ENCODE results near the gene SIT1. TPM values are rescaled to one million over a fixed set of nuclear protein-coding genes. Genes with fewer than 3 reads are reported as not detected.

SIT1 gene
- total RNA-seq, 2 experiments from 2014 or later = 18.4 to 19.2 TPM

DNA sequence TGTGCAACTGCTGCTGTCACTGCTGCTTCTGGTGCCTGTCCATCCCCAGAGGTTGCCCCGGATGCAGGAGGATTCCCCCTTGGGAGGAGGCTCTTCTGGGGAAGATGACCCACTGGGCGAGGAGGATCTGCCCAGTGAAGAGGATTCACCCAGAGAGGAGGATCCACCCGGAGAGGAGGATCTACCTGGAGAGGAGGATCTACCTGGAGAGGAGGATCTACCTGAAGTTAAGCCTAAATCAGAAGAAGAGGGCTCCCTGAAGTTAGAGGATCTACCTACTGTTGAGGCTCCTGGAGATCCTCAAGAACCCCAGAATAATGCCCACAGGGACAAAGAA, 23.3 kb upstream of the SIT1 start:
- peaks cover 15% of the 10 kb centered on the region for H3K4me1 ChIP-seq (ENCODE audit: insufficient read depth, low read length)
- TF ChIP-seq, protein P1, sequence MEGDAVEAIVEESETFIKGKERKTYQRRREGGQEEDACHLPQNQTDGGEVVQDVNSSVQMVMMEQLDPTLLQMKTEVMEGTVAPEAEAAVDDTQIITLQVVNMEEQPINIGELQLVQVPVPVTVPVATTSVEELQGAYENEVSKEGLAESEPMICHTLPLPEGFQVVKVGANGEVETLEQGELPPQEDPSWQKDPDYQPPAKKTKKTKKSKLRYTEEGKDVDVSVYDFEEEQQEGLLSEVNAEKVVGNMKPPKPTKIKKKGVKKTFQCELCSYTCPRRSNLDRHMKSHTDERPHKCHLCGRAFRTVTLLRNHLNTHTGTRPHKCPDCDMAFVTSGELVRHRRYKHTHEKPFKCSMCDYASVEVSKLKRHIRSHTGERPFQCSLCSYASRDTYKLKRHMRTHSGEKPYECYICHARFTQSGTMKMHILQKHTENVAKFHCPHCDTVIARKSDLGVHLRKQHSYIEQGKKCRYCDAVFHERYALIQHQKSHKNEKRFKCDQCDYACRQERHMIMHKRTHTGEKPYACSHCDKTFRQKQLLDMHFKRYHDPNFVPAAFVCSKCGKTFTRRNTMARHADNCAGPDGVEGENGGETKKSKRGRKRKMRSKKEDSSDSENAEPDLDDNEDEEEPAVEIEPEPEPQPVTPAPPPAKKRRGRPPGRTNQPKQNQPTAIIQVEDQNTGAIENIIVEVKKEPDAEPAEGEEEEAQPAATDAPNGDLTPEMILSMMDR (IDR thresholded peaks at IDR 0.05) = no peak
- CTCF ChIA-PET = no interaction called here
- POLR2A ChIA-PET = interaction anchor here (1.7 kb wide), 1 partner anchor 13 kb away, joined by 4 read pairs; no protein-coding TSS in a partner anchor
- Mint-ChIP-seq H3K27me3 (peaks cover 10% of the 10 kb centered on the region), H3K4me1 (ENCODE audit: low read depth) (peaks cover 15% of the 10 kb centered on the region), H3K9me3 (no peaks in the 10 kb centered on the region), H3K4me3 (no peak overlapping the region), H3K27ac (no peak overlapping the region), H3K36me3 (ENCODE audit: low read depth) (no peaks in the 10 kb centered on the region)
- peaks cover 0 to 6% of the 10 kb centered on the region in 2 experiments for H3K27me3 ChIP-seq (ENCODE audit: control insufficient read depth in 1 of 2, insufficient read depth in 2 of 2, low read length in 2 of 2)
- H3K27ac ChIP-seq (ENCODE audit: low read depth in 1 of 2, low read length in 2 of 2) = no peak overlapping the region
- no peaks in the 10 kb centered on the region for H3K36me3 ChIP-seq (ENCODE audit: insufficient read depth, low read length)
- DNase-seq (no peak), ATAC-seq (ENCODE audit: poor library complexity) (no peak)
- H3K9me3 ChIP-seq (ENCODE audit: control insufficient read depth in 1 of 2, insufficient read depth in 1 of 2, low read length in 2 of 2) = no peaks in the 10 kb centered on the region
- no peak overlapping the region for H3K4me3 ChIP-seq (ENCODE audit: low read length)
- intact Hi-C loops (cut with DNase I, micrococcal nuclease) = no loop called here

DNA sequence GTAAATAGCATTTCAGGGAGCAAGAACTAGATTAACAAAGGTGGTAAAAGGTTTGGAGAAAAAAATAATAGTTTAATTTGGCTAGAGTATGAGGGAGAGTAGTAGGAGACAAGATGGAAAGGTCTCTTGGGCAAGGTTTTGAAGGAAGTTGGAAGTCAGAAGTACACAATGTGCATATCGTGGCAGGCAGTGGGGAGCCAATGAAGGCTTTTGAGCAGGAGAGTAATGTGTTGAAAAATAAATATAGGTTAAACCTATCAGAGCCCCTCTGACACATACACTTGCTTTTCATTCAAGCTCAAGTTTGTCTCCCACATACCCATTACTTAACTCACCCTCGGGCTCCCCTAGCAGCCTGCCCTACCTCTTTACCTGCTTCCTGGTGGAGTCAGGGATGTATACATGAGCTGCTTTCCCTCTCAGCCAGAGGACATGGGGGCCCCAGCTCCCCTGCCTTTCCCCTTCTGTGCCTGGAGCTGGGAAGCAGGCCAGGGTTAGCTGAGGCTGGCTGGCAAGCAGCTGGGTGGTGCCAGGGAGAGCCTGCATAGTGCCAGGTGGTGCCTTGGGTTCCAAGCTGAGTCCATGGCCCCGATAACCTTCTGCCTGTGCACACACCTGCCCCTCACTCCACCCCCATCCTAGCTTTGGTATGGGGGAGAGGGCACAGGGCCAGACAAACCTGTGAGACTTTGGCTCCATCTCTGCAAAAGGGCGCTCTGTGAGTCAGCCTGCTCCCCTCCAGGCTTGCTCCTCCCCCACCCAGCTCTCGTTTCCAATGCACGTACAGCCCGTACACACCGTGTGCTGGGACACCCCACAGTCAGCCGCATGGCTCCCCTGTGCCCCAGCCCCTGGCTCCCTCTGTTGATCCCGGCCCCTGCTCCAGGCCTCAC, 22.6 kb upstream of the SIT1 start, which contains the start of gene CA9:
TSS of gene CA9 (plus strand) at position 797 of the 893 bp plus-strand sequence. CDS start at position 829, 32 bp downstream.
- no peak within 1 kb of the TSS for H3K4me3 ChIP-seq (ENCODE audit: low read length)
- Mint-ChIP-seq H3K36me3 (ENCODE audit: low read depth) (no peaks in the 10 kb centered on the region), H3K9me3 (no peaks in the 10 kb centered on the region), H3K27me3 (peaks cover 10% of the 10 kb centered on the region), H3K4me3 (peak within 1 kb of the TSS; percentile 52), H3K4me1 (ENCODE audit: low read depth) (peaks cover 15% of the 10 kb centered on the region), H3K27ac (no peak within 1 kb of the TSS)
- CTCF ChIA-PET = no interaction called here
- H3K27ac ChIP-seq (ENCODE audit: low read depth in 1 of 2, low read length in 2 of 2) = no peak within 1 kb of the TSS
- POLR2A ChIA-PET = no interaction called here
- peaks cover 0 to 6% of the 10 kb centered on the region in 2 experiments for H3K27me3 ChIP-seq (ENCODE audit: control insufficient read depth in 1 of 2, insufficient read depth in 2 of 2, low read length in 2 of 2)
- no peaks in the 10 kb centered on the region for H3K9me3 ChIP-seq (ENCODE audit: control insufficient read depth in 1 of 2, insufficient read depth in 1 of 2, low read length in 2 of 2)
- DNase-seq = no peak
- no peaks in the 10 kb centered on the region for H3K36me3 ChIP-seq (ENCODE audit: insufficient read depth, low read length)
- intact Hi-C loops (cut with DNase I, micrococcal nuclease) = no loop called here
- TF ChIP-seq, protein P1 (IDR thresholded peaks at IDR 0.05) = no peak
- peaks cover 15% of the 10 kb centered on the region for H3K4me1 ChIP-seq (ENCODE audit: insufficient read depth, low read length)
- ATAC-seq (ENCODE audit: poor library complexity) = no peak

DNA sequence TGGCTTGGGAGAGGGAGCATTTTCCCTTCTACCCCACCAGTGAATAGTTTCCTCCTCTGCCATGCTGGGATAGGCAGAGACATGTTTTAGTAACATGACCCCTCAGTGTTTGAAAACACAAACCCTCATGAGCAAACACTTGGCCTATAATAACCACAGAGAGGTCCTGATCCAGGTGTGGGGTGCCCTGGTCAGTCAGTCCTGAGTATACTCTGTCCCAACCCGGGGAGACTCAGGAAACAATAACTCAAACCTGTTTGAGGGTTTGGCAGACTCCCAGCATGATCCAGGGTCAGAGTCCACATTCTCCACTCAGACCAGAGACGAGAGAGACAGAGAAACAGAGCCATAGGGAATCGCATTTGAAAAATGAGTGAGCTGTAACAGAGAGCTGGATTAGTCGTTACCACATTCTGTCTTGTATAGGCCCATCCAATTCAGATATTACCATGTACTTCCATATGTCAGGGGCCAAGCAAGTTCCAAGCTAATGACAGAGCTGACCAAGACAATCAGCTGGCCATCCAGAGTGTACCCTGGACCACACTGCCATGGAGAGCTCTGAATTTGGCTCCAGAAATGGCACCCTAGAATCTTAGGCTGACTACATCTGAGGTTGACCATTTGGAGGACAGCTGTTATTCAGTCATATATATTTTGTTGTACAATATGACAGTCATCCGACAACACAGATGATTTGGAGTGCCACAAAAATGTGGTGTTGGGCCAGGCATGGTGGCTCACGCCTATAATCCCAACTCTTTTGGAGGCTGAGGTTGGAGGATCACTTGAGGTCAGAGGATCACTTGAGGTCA, 18.8 kb upstream of the SIT1 start:
- Mint-ChIP-seq H3K4me1 (ENCODE audit: low read depth) (peaks cover 26% of the 10 kb centered on the region), H3K27ac (no peak overlapping the region), H3K36me3 (ENCODE audit: low read depth) (no peaks in the 10 kb centered on the region), H3K27me3 (peaks cover under 1% of the 10 kb centered on the region), H3K4me3 (no peak overlapping the region), H3K9me3 (no peaks in the 10 kb centered on the region)
- ChIA-PET CTCF (interaction anchor here (2.2 kb wide), 1 partner anchor 27 kb away, joined by 7 read pairs; no protein-coding TSS in a partner anchor), POLR2A (interaction anchor here (0.6 kb wide), 1 partner anchor 52 kb away, joined by 3 read pairs; no protein-coding TSS in a partner anchor)
- no peaks in the 10 kb centered on the region for H3K27me3 ChIP-seq (ENCODE audit: control insufficient read depth in 1 of 2, insufficient read depth in 2 of 2, low read length in 2 of 2)
- no peak overlapping the region for H3K27ac ChIP-seq (ENCODE audit: low read depth in 1 of 2, low read length in 2 of 2)
- DNase-seq (no peak), ATAC-seq (ENCODE audit: poor library complexity) (no peak)
- no peaks in the 10 kb centered on the region for H3K36me3 ChIP-seq (ENCODE audit: insufficient read depth, low read length)
- no peak overlapping the region for H3K4me3 ChIP-seq (ENCODE audit: low read length)
- H3K9me3 ChIP-seq (ENCODE audit: control insufficient read depth in 1 of 2, insufficient read depth in 1 of 2, low read length in 2 of 2) = no peaks in the 10 kb centered on the region
- TF ChIP-seq, protein P1 (IDR thresholded peaks at IDR 0.05) = no peak
- intact Hi-C loops (cut with DNase I, micrococcal nuclease) = loop anchor here in 1 of 2 experiments (2.0 kb wide), 1 partner anchor 15 kb away; no protein-coding TSS in a partner anchor
- H3K4me1 ChIP-seq (ENCODE audit: insufficient read depth, low read length) = peaks cover 16% of the 10 kb centered on the region

Measured in CD4-positive, alpha-beta T cell (primary cell).